Peyer's patch (tissue), 4 donors: ENCODE measurements around the gene ANKRD13D.

Experiments used
- POLR2A ChIP-seq, 2 donors: fragments of 450-650 bp; IDR thresholded peaks; one replicate each; pipeline ENCODE4 v1.5.1; 2017; ENCODE audit warnings: antibody characterized with exemption in 2 of 2, mild to moderate bottlenecking in 2 of 2, moderate library complexity in 2 of 2
- TF ChIP-seq, protein P1 (sequence below), 6 experiments: fragments of 450-650 bp in 4 of 6; fragments of 200-600 bp in 2 of 6; sonication (generic) in 1 of 6; IDR thresholded peaks; one replicate each; pipeline ENCODE4 v1.5.1; 2017 to 2019; ENCODE audit warnings: antibody characterized with exemption in 6 of 6, mild to moderate bottlenecking in 3 of 6, moderate library complexity in 1 of 6

DNA sequence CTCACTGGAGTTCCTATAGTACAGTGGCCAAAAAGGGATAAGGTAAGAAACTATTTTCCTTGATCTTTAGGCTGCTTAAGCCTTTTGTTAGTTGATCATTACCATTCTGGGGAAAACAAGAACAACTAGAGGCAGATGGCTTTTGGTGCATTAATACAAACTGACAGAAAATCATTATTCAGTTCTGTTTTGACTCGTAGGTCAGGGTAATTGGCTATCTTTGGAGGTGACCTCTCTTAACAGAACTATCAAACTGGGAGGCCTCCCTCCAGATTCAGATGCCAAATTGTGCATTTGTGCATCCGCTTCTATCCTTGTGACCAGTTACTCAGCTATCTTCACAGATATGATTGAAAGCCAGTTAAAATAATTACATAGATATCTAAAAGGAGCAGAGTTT is 46.1 kb upstream of the ANKRD13D start:
- TF ChIP-seq, protein P1, sequence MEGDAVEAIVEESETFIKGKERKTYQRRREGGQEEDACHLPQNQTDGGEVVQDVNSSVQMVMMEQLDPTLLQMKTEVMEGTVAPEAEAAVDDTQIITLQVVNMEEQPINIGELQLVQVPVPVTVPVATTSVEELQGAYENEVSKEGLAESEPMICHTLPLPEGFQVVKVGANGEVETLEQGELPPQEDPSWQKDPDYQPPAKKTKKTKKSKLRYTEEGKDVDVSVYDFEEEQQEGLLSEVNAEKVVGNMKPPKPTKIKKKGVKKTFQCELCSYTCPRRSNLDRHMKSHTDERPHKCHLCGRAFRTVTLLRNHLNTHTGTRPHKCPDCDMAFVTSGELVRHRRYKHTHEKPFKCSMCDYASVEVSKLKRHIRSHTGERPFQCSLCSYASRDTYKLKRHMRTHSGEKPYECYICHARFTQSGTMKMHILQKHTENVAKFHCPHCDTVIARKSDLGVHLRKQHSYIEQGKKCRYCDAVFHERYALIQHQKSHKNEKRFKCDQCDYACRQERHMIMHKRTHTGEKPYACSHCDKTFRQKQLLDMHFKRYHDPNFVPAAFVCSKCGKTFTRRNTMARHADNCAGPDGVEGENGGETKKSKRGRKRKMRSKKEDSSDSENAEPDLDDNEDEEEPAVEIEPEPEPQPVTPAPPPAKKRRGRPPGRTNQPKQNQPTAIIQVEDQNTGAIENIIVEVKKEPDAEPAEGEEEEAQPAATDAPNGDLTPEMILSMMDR (IDR thresholded peaks at IDR 0.05) = no peak
- no peak for TF ChIP-seq POLR2A (IDR thresholded peaks at IDR 0.05)
